ENCODE measurements around the gene AKR1C4. TPM values are rescaled to one million over a fixed set of nuclear protein-coding genes. Genes with fewer than 3 reads are reported as not detected.
"Not testable (repeated sequence)": the region's sequence is repeated elsewhere in the genome, so short reads cannot be mapped to it uniquely, and the experiment has no call there.

AKR1C4 gene
- total and polyA plus RNA-seq, 10 donors, result not detected

- 84 to 93% (median 86%) methylated on average over 8 of the region's 8 CpGs for WGBS, 5 donors
- TF ChIP-seq CTCF (IDR thresholded peaks at IDR 0.05 in 8 of 11, conservative IDR thresholded peaks at IDR 0.05 in 3 of 11) (no peak), POLR2A (IDR thresholded peaks at IDR 0.05) (no peak), POLR2AphosphoS5 (IDR thresholded peaks at IDR 0.05) (no peak)
- DNase-seq, result no peak
- Histone ChIP-seq H3K4me1 (no peaks in the 10 kb centered on the region), H3K4me3 (no peak overlapping the region), H3K27me3 (replicated peaks in 1 of 7) (no peaks in the 10 kb centered on the region), H3K9me3 (peaks cover 0 to 27% (median 19%) of the 10 kb centered on the region in 8 donors), H3K36me3 (no peaks in the 10 kb centered on the region), H3K27ac (no peak overlapping the region)
- intact Hi-C loops (cut with DNase I; ENCODE audit: low total_unique reads), result no loop called here
Measured at GRCh38 chr10:5199398-5199797, 2.8 kb downstream of the AKR1C4 start.

GRCh38 chr10:5206799-5207198, 10.2 kb downstream of the AKR1C4 start:
- DNase-seq, result no peak
- TF ChIP-seq POLR2A (IDR thresholded peaks at IDR 0.05), result no peak
- no peak for TF ChIP-seq CTCF (IDR thresholded peaks at IDR 0.05 in 8 of 11, conservative IDR thresholded peaks at IDR 0.05 in 3 of 11)
- TF ChIP-seq POLR2AphosphoS5 (IDR thresholded peaks at IDR 0.05), result no peak
- Histone ChIP-seq H3K4me3 (no peak overlapping the region), H3K27me3 (replicated peaks in 1 of 7) (peaks cover 0 to 5% (median 0%) of the 10 kb centered on the region in 7 donors), H3K36me3 (no peaks in the 10 kb centered on the region), H3K27ac (no peak overlapping the region), H3K9me3 (peaks cover 0 to 30% (median 18%) of the 10 kb centered on the region in 8 donors), H3K4me1 (no peaks in the 10 kb centered on the region)
- intact Hi-C loops (cut with DNase I; ENCODE audit: low total_unique reads), result no loop called here
- WGBS, 5 donors, result 39 to 57% (median 43%) methylated on average over 6 of the region's 6 CpGs

GRCh38 chr10:5209776-5210175, 13.1 kb downstream of the AKR1C4 start:
- intact Hi-C loops (cut with DNase I; ENCODE audit: low total_unique reads); H3K4me3 ChIP-seq; H3K4me1 ChIP-seq; H3K27me3 ChIP-seq (replicated peaks in 1 of 7); H3K36me3 ChIP-seq; H3K27ac ChIP-seq; DNase-seq: not testable (repeated sequence)
- H3K9me3 ChIP-seq, result peaks cover 0 to 15% (median 1%) of the 10 kb centered on the region in 8 donors
- 91 to 100% (median 93%) methylated on average over 1 of the region's 1 CpG for WGBS, 5 donors

- intact Hi-C loops (cut with DNase I; ENCODE audit: low total_unique reads); H3K27ac ChIP-seq; H3K4me3 ChIP-seq; H3K27me3 ChIP-seq (replicated peaks in 1 of 7); H3K4me1 ChIP-seq; H3K36me3 ChIP-seq; DNase-seq: not testable (repeated sequence)
- peaks cover 0 to 15% (median 1%) of the 10 kb centered on the region in 8 donors for H3K9me3 ChIP-seq
- WGBS, 5 donors, result 50 to 100% (median 82%) methylated on average over 1 of the region's 1 CpG
Measured at GRCh38 chr10:5210261-5210660, 13.6 kb downstream of the AKR1C4 start.

- no peak overlapping the region for H3K4me3 ChIP-seq
- H3K9me3 ChIP-seq, result peaks cover 0 to 15% (median 1%) of the 10 kb centered on the region in 8 donors
- H3K4me1 ChIP-seq, result no peaks in the 10 kb centered on the region
- TF ChIP-seq CTCF (IDR thresholded peaks at IDR 0.05 in 8 of 11, conservative IDR thresholded peaks at IDR 0.05 in 3 of 11) (no peak), POLR2A (IDR thresholded peaks at IDR 0.05) (no peak), POLR2AphosphoS5 (IDR thresholded peaks at IDR 0.05) (no peak)
- no peak overlapping the region for H3K27ac ChIP-seq
- DNase-seq, result no peak
- no peaks in the 10 kb centered on the region for H3K27me3 ChIP-seq (replicated peaks in 1 of 7)
- no peaks in the 10 kb centered on the region for H3K36me3 ChIP-seq
- intact Hi-C loops (cut with DNase I; ENCODE audit: low total_unique reads), result no loop called here
Measured at GRCh38 chr10:5211696-5212536, 15.3 kb downstream of the AKR1C4 start.
